Measurements from ENCODE around the gene ADAM29.

- TF ChIP-seq CTCF (IDR thresholded peaks at IDR 0.05), result no peak
- TF ChIP-seq POLR2A (IDR thresholded peaks at IDR 0.05), result no peak
- no peak for TF ChIP-seq POLR2AphosphoS5 (IDR thresholded peaks at IDR 0.05)
Observed at GRCh38 chr4:174873931-174874330, 44.2 kb upstream of the ADAM29 start.
